H1 (cell line): ENCODE measurements around the gene LTB. TPM values are rescaled to one million over a fixed set of nuclear protein-coding genes. Genes with fewer than 3 reads are reported as not detected.
A peak's percentile ranks its signal among the peaks of the same experiment; 100 is the strongest.

ENCODE experiments used
- ATF3 ChIP-seq: IDR thresholded peaks from 2 replicates; pipeline ENCODE4 v1.6.1; 2011; ENCODE audit warnings: low read depth, mild to moderate bottlenecking, low read length; ENCODE audit not compliant: insufficient read depth
- BRCA1 ChIP-seq: IDR thresholded peaks from 2 replicates; pipeline ENCODE4 v1.6.1; 2012; ENCODE audit warnings: low read depth, low read length, improper control_type of control experiment
- CBX5 ChIP-seq: fragments of 300-800, 300-1000 bp; sonication (generic); IDR thresholded peaks from 2 replicates; pipeline ENCODE4 v1.7.1; 2016; ENCODE audit warnings: antibody characterized with exemption, low read length, low read depth
- CEBPB ChIP-seq: IDR thresholded peaks from 2 replicates; pipeline ENCODE4 v1.6.1; 2012; ENCODE audit warnings: low read depth, low read length
- CTBP2 ChIP-seq: IDR thresholded peaks from 2 replicates; pipeline ENCODE4 v1.7.0; 2011; ENCODE audit warnings: borderline replicate concordance, mild to moderate bottlenecking, moderate library complexity, mixed read lengths, low read length; ENCODE audit not compliant: insufficient read depth, insufficient read length
- EP300 ChIP-seq, 2 experiments: IDR thresholded peaks; 1 replicate in 1 of 2; 2 replicates in 1 of 2; pipeline ENCODE4 v1.6.1; 2011 to 2012; ENCODE audit warnings: low read depth in 2 of 2, low read length in 2 of 2, mild to moderate bottlenecking in 2 of 2, borderline replicate concordance in 1 of 2, inconsistent platforms in 1 of 2, moderate library complexity in 1 of 2
- FOSL1 ChIP-seq: IDR thresholded peaks from 2 replicates; pipeline ENCODE4 v1.6.1; 2011; ENCODE audit warnings: mild to moderate bottlenecking, low read depth, low read length, moderate library complexity; ENCODE audit not compliant: insufficient read depth
- GABPA ChIP-seq: IDR thresholded peaks from 2 replicates; pipeline ENCODE4 v1.6.1; 2011; ENCODE audit warnings: mild to moderate bottlenecking, low read length, moderate library complexity, borderline replicate concordance; ENCODE audit not compliant: insufficient read depth
- GTF2F1 ChIP-seq: IDR thresholded peaks from 2 replicates; pipeline ENCODE4 v1.6.1; 2012; ENCODE audit warnings: low read depth, low read length, improper control_type of control experiment, borderline replicate concordance
- JUN ChIP-seq: IDR thresholded peaks from 2 replicates; pipeline ENCODE4 v1.6.1; 2011; ENCODE audit warnings: low read depth, mild to moderate bottlenecking, improper control_type of control experiment, low read length
- KDM1A ChIP-seq: fragments of 200-600, 300-600 bp; sonication (generic); IDR thresholded peaks from 2 replicates; pipeline ENCODE4 v1.7.1; 2016; ENCODE audit warnings: mild to moderate bottlenecking, low read length, borderline replicate concordance
- MAX ChIP-seq: IDR thresholded peaks from 2 replicates; pipeline ENCODE4 v1.6.1; 2012; ENCODE audit warnings: inconsistent platforms
- NANOG ChIP-seq: IDR thresholded peaks from 2 replicates; pipeline ENCODE4 v1.6.1; 2011; ENCODE audit warnings: low read length, low read depth, mild to moderate bottlenecking, inconsistent platforms; ENCODE audit not compliant: insufficient read depth, poor library complexity, severe bottlenecking
- PHF8 ChIP-seq: fragments of 200-600 bp; sonication (generic); conservative IDR thresholded peaks from 2 replicates; pipeline ENCODE4 v1.7.1; 2012; ENCODE audit warnings: low read depth, mild to moderate bottlenecking, inconsistent platforms, low read length, moderate library complexity
- RBBP5 ChIP-seq: IDR thresholded peaks from 2 replicates; pipeline ENCODE4 v1.7.1; 2012; ENCODE audit warnings: low read depth, mild to moderate bottlenecking, inconsistent platforms, low read length, moderate library complexity, borderline replicate concordance
- RNF2 ChIP-seq: fragments of 200-900, 300-1000 bp; sonication (generic); IDR thresholded peaks from 2 replicates; pipeline ENCODE4 v1.7.1; 2016; ENCODE audit warnings: borderline replicate concordance, low read depth, mild to moderate bottlenecking, antibody characterized with exemption, low read length; ENCODE audit not compliant: poor library complexity, severe bottlenecking; ENCODE audit errors: missing control alignments
- SIN3A ChIP-seq, 2 experiments: IDR thresholded peaks in 1 of 2; conservative IDR thresholded peaks in 1 of 2; 2 replicates each; pipeline ENCODE4 v1.6.1; 2011 to 2012; ENCODE audit warnings: low read length in 2 of 2, improper control_type of control experiment in 1 of 2, low read depth in 1 of 2, mild to moderate bottlenecking in 1 of 2
- SIX5 ChIP-seq: IDR thresholded peaks from 2 replicates; pipeline ENCODE4 v1.6.1; 2011; ENCODE audit warnings: mild to moderate bottlenecking, low read depth, low read length
- SRF ChIP-seq: IDR thresholded peaks from 2 replicates; pipeline ENCODE4 v1.6.1; 2011; ENCODE audit warnings: mild to moderate bottlenecking, low read depth, low read length, moderate library complexity
- SUZ12 ChIP-seq: fragments of 200-600 bp; sonication (generic); IDR thresholded peaks from 2 replicates; pipeline ENCODE4 v1.6.1; 2012; ENCODE audit warnings: mild to moderate bottlenecking, inconsistent platforms, low read length, moderate library complexity, mixed read lengths
- TBP ChIP-seq: IDR thresholded peaks from 2 replicates; pipeline ENCODE4 v1.6.1; 2011; ENCODE audit warnings: low read depth, low read length, improper control_type of control experiment
- TCF12 ChIP-seq: IDR thresholded peaks from 2 replicates; pipeline ENCODE4 v1.6.1; 2011; ENCODE audit warnings: low read depth, mild to moderate bottlenecking, low read length
- TEAD4 ChIP-seq: IDR thresholded peaks from 2 replicates; pipeline ENCODE4 v1.6.1; 2012; ENCODE audit warnings: low read depth, low read length, inconsistent platforms, mixed read lengths
- polyA plus RNA-seq, 7 experiments: library from polyadenylated mRNA; depleted of rRNA in 3 of 7; stranded (reverse) in 5 of 7; unstranded in 2 of 7; fragments of >200 nt in 5 of 7; fragments of 200-250 nt in 2 of 7; gene quantifications; 1 replicate in 5 of 7; 2 replicates in 1 of 7; 4 replicates in 1 of 7; pipeline versions ENCODE4 v1.2.1 to v1.2.3, GENCODE V29; 2011 to 2013; ENCODE audit warnings: missing spikeins in 2 of 7, mixed read lengths in 2 of 7
- total RNA-seq: library from RNA; stranded (reverse); fragmentation: NEBNext Ultra II Directional; extraction: Animal tissue kit (Norgen Biotek cat#: 25700); gene quantifications from 2 replicates; pipeline ENCODE4 v1.2.1, GENCODE V29; 2021

Gene LTB
- total and polyA plus RNA-seq, 2 of the 8 experiments (the other 6 are each of a cell fraction or from before 2014, with no cell fraction given) = 0.43 to 0.47 TPM

GRCh38 chr6:31580807-31581433 lies 1.3 kb downstream of the LTB start (continued):
- TF ChIP-seq TEAD4 = no peak
- TF ChIP-seq SUZ12 = 0 out of 2 replicates have a peak, but pooled peaks have one; percentile 40
- no peak for TF ChIP-seq CBX5
- TF ChIP-seq RNF2 = no peak
- TF ChIP-seq MAX = peak; percentile 75
- no peak for TF ChIP-seq KDM1A
- TF ChIP-seq TBP = peak; percentile 61; the same call in 1 of the 2 replicates
- TF ChIP-seq SIX5 = no peak
- TF ChIP-seq EP300 (IDR thresholded peaks at IDR 0.05; ENCODE audit: borderline replicate concordance in 1 of 2, low read depth in 2 of 2, low read length in 2 of 2) = no peak
- no peak for TF ChIP-seq FOSL1
- no peak for TF ChIP-seq ATF3
- no peak for TF ChIP-seq GTF2F1
- no peak for TF ChIP-seq CEBPB
- TF ChIP-seq SIN3A (conservative IDR thresholded peaks at IDR 0.05 in 1 of 2, IDR thresholded peaks at IDR 0.05 in 1 of 2; ENCODE audit: low read depth in 1 of 2, low read length in 2 of 2) = peak; percentile 66 to 70; a peak in 3 of 4 replicates
- peak; percentile 37; the same call in 1 of the 2 replicates for TF ChIP-seq PHF8
- TF ChIP-seq NANOG = no peak
- no peak for TF ChIP-seq SRF
- TF ChIP-seq GABPA = no peak
- no peak for TF ChIP-seq TCF12
- TF ChIP-seq CTBP2 = no peak
- no peak; the same call in 1 of the 2 replicates for TF ChIP-seq BRCA1
- TF ChIP-seq RBBP5 = peak; percentile 96
- TF ChIP-seq JUN = no peak
